Measurements from ENCODE around the gene BRK1. TPM values are rescaled to one million over a fixed set of nuclear protein-coding genes. Genes with fewer than 3 reads are reported as not detected.
A peak's percentile ranks its signal among the peaks of the same experiment; 100 is the strongest.

The BRK1 gene
- total and polyA plus RNA-seq, 2 donors (not counting 1 experiment from before 2014, with no cell fraction given), result 55.0 to 86.3 TPM

GRCh38 chr3:10155123-10155472, 39.6 kb downstream of the BRK1 start:
- ChIA-PET CTCF (no interaction called here), POLR2A (interaction anchor here (0.6 kb wide), 1 partner anchor 31 kb away, joined by 3 read pairs; no protein-coding TSS in a partner anchor)
- Mint-ChIP-seq H3K27ac (no peak overlapping the region), H3K27me3 (no peaks in the 10 kb centered on the region), H3K9me3 (ENCODE audit: insufficient read depth) (no peaks in the 10 kb centered on the region), H3K4me1 (peaks cover under 1% of the 10 kb centered on the region), H3K4me3 (no peak overlapping the region)
- Histone ChIP-seq H3K4me1 (ENCODE audit: control insufficient read depth in 2 of 2, insufficient read depth in 2 of 2, low read length in 2 of 2) (no peaks in the 10 kb centered on the region), H3K36me3 (replicated peaks in 1 of 2; ENCODE audit: control extremely low read depth in 1 of 2, control insufficient read depth in 1 of 2, extremely low read depth in 1 of 2, insufficient read depth in 2 of 2, low read length in 1 of 2) (peaks cover 5 to 29% of the 10 kb centered on the region in 2 experiments), H3K27ac (ENCODE audit: low read length in 2 of 2) (no peak overlapping the region), H3K9me3 (ENCODE audit: control extremely low read depth in 1 of 3, control insufficient read depth in 2 of 3, insufficient read depth in 1 of 3, low read length in 2 of 3) (no peaks in the 10 kb centered on the region), H3K9ac (ENCODE audit: low read length) (no peak overlapping the region), H3K4me2 (replicated peaks; ENCODE audit: low read depth, low read length, poor library complexity, severe bottlenecking) (no peak overlapping the region), H4K20me1 (ENCODE audit: control insufficient read depth, insufficient read depth, low read length, poor library complexity, severe bottlenecking) (peaks cover 4% of the 10 kb centered on the region), H3K27me3 (replicated peaks in 1 of 4; ENCODE audit: control extremely low read depth in 1 of 4, control insufficient read depth in 3 of 4, insufficient read depth in 4 of 4, low read length in 3 of 4) (no peaks in the 10 kb centered on the region), H3K4me3 (ENCODE audit: control extremely low read depth in 1 of 5, extremely low read depth in 1 of 5, insufficient read depth in 1 of 5, low read depth in 2 of 5, low read length in 4 of 5) (no peak overlapping the region), H3K79me2 (ENCODE audit: control insufficient read depth, insufficient read depth, low read length) (peaks cover 19% of the 10 kb centered on the region), H2AFZ (ENCODE audit: insufficient read depth, low read depth, low read length, poor library complexity, severe bottlenecking) (no peak overlapping the region)
- no peak for DNase-seq
- TF ChIP-seq EZH2 (IDR thresholded peaks at IDR 0.05; ENCODE audit: borderline replicate concordance, insufficient read depth, low read depth, low read length, poor library complexity, severe bottlenecking), result no peak
- TF ChIP-seq CTCF (IDR thresholded peaks at IDR 0.05), result no peak
- no peak for ATAC-seq (ENCODE audit: low read depth)
- WGBS (ENCODE audit: insufficient coverage), result 100% methylated on average over 2 of the region's 4 CpGs
- intact Hi-C loops (cut with micrococcal nuclease), result no loop called here

DNA sequence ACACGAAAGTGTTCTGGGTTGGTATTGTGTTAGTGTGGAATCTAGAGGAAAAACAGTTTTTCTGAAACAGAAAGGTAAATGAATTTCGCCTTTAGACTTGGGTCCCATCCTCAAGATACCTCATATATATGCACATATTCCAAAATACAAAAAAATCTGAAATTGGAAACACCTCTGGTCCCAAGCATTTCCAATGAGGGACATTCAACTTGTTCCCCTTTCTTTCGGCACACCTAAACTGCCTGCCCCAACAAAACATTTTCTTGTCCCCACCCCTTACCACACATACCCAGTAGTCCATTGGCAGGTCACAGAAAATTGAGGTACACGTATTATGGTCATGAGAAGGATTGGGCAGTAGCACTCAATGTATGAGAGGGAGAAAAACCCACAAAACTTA, 40.2 kb downstream of the BRK1 start:
- Histone ChIP-seq H3K79me2 (ENCODE audit: control insufficient read depth, insufficient read depth, low read length) (peaks cover 14% of the 10 kb centered on the region), H3K4me2 (replicated peaks; ENCODE audit: low read depth, low read length, poor library complexity, severe bottlenecking) (no peak overlapping the region), H4K20me1 (ENCODE audit: control insufficient read depth, insufficient read depth, low read length, poor library complexity, severe bottlenecking) (no peaks in the 10 kb centered on the region), H3K4me1 (ENCODE audit: control insufficient read depth in 2 of 2, insufficient read depth in 2 of 2, low read length in 2 of 2) (no peaks in the 10 kb centered on the region), H2AFZ (ENCODE audit: insufficient read depth, low read depth, low read length, poor library complexity, severe bottlenecking) (no peak overlapping the region), H3K27me3 (replicated peaks in 1 of 4; ENCODE audit: control extremely low read depth in 1 of 4, control insufficient read depth in 3 of 4, insufficient read depth in 4 of 4, low read length in 3 of 4) (no peaks in the 10 kb centered on the region), H3K27ac (ENCODE audit: low read length in 2 of 2) (no peak overlapping the region), H3K9ac (ENCODE audit: low read length) (no peak overlapping the region), H3K4me3 (ENCODE audit: control extremely low read depth in 1 of 5, extremely low read depth in 1 of 5, insufficient read depth in 1 of 5, low read depth in 2 of 5, low read length in 4 of 5) (no peak overlapping the region), H3K9me3 (ENCODE audit: control extremely low read depth in 1 of 3, control insufficient read depth in 2 of 3, insufficient read depth in 1 of 3, low read length in 2 of 3) (no peaks in the 10 kb centered on the region), H3K36me3 (replicated peaks in 1 of 2; ENCODE audit: control extremely low read depth in 1 of 2, control insufficient read depth in 1 of 2, extremely low read depth in 1 of 2, insufficient read depth in 2 of 2, low read length in 1 of 2) (peaks cover 2 to 23% of the 10 kb centered on the region in 2 experiments)
- Mint-ChIP-seq H3K9me3 (ENCODE audit: insufficient read depth) (no peaks in the 10 kb centered on the region), H3K4me3 (no peak overlapping the region), H3K27me3 (no peaks in the 10 kb centered on the region), H3K27ac (peak overlapping the region; percentile 13), H3K4me1 (no peaks in the 10 kb centered on the region)
- no peak for TF ChIP-seq EZH2 (IDR thresholded peaks at IDR 0.05; ENCODE audit: borderline replicate concordance, insufficient read depth, low read depth, low read length, poor library complexity, severe bottlenecking)
- no peak for TF ChIP-seq CTCF (IDR thresholded peaks at IDR 0.05)
- ChIA-PET CTCF (interaction anchor here (1.2 kb wide), 1 partner anchor 71 kb away, joined by 3 read pairs; no protein-coding TSS in a partner anchor), POLR2A (no interaction called here)
- DNase-seq (no peak), ATAC-seq (ENCODE audit: low read depth) (no peak)
- WGBS (ENCODE audit: insufficient coverage), result 100% methylated on average over 3 of the region's 4 CpGs
- intact Hi-C loops (cut with micrococcal nuclease), result no loop called here
